ENCODE data around the gene ARHGAP24. TPM values are rescaled to one million over a fixed set of nuclear protein-coding genes. Genes with fewer than 3 reads are reported as not detected.

The ARHGAP24 gene
- polyA plus RNA-seq, 1 of the 3 experiments (the other 2 are of a cell fraction): 1.4 TPM

GRCh38 chr4:85807247-85807950, 332.4 kb downstream of the ARHGAP24 start:
- Histone ChIP-seq H3K27ac (ENCODE audit: low read depth in 2 of 2, low read length in 1 of 2) (peak overlapping the region in 1 of 2 experiments; percentile 62; a peak in 2 of 4 replicates), H3K9ac (no peak overlapping the region), H3K4me3 (ENCODE audit: low read depth in 2 of 2, low read length in 1 of 2) (no peak overlapping the region), H4K20me1 (ENCODE audit: insufficient read depth) (no peaks in the 10 kb centered on the region), H3K4me1 (ENCODE audit: control insufficient read depth in 1 of 2, insufficient read depth in 2 of 2, low read depth in 1 of 2, low read length in 1 of 2) (no peaks in the 10 kb centered on the region), H3K27me3 (ENCODE audit: insufficient read depth) (no peaks in the 10 kb centered on the region), H3F3A (replicated peaks; ENCODE audit: insufficient read depth) (no peaks in the 10 kb centered on the region), H3K79me2 (ENCODE audit: insufficient read depth) (no peaks in the 10 kb centered on the region; the same call in 1 of the 2 replicates), H3K9me3 (no peaks in the 10 kb centered on the region), H3K9me2 (no peaks in the 10 kb centered on the region), H3K4me2 (peak overlapping the region; percentile 2; the same call in 1 of the 2 replicates), H2AFZ (ENCODE audit: low read depth) (no peak overlapping the region), H3K36me3 (replicated peaks in 1 of 2; ENCODE audit: control insufficient read depth in 1 of 2, insufficient read depth in 2 of 2, low read length in 1 of 2) (no peaks in the 10 kb centered on the region)
- no peak for DNase-seq
- 74% methylated on average over 3 of the region's 3 CpGs for WGBS (ENCODE audit: low lambda C conversion rate)
- TF ChIP-seq PBX3 (IDR thresholded peaks at IDR 0.05) (0 out of 2 replicates have a peak, but pooled peaks have one; percentile 5), NRF1 (IDR thresholded peaks at IDR 0.05; ENCODE audit: low read depth, low read length) (no peak), POLR2AphosphoS5 (IDR thresholded peaks at IDR 0.05; ENCODE audit: low read depth, low read length) (no peak), TAF1 (IDR thresholded peaks at IDR 0.05; ENCODE audit: borderline replicate concordance, low read depth, low read length) (no peak)
- ChIA-PET POLR2A (no interaction called here), CTCF (interaction anchor here (1.0 to 3.4 kb wide), 4 partner anchors 11 to 723 kb away, joined by 3 to 28 read pairs (median 4); no protein-coding TSS in a partner anchor)

- H3K4me3 ChIP-seq (ENCODE audit: low read depth in 2 of 2, low read length in 1 of 2): no peak overlapping the region
- no peak for DNase-seq
- H3K27ac ChIP-seq (ENCODE audit: low read depth in 2 of 2, low read length in 1 of 2): peak overlapping the region in 1 of 2 experiments; percentile 62; a peak in 2 of 4 replicates
- H3K9me2 ChIP-seq: no peaks in the 10 kb centered on the region
- H3K79me2 ChIP-seq (ENCODE audit: insufficient read depth): no peaks in the 10 kb centered on the region; the same call in 1 of the 2 replicates
- WGBS (ENCODE audit: low lambda C conversion rate): 46% methylated on average over 2 of the region's 2 CpGs
- H3K4me2 ChIP-seq: peak overlapping the region; percentile 2; the same call in 1 of the 2 replicates
- H3K27me3 ChIP-seq (ENCODE audit: insufficient read depth): no peaks in the 10 kb centered on the region
- H2AFZ ChIP-seq (ENCODE audit: low read depth): no peak overlapping the region
- H3K4me1 ChIP-seq (ENCODE audit: control insufficient read depth in 1 of 2, insufficient read depth in 2 of 2, low read depth in 1 of 2, low read length in 1 of 2): peaks cover 0 to 3% of the 10 kb centered on the region in 2 experiments; a peak in 1 of 4 replicates
- H3K9ac ChIP-seq: no peak overlapping the region
- no peaks in the 10 kb centered on the region for H3F3A ChIP-seq (replicated peaks; ENCODE audit: insufficient read depth)
- ChIA-PET POLR2A (no interaction called here), CTCF (no interaction called here)
- no peaks in the 10 kb centered on the region for H3K9me3 ChIP-seq
- H4K20me1 ChIP-seq (ENCODE audit: insufficient read depth): no peaks in the 10 kb centered on the region
- no peaks in the 10 kb centered on the region for H3K36me3 ChIP-seq (replicated peaks in 1 of 2; ENCODE audit: control insufficient read depth in 1 of 2, insufficient read depth in 2 of 2, low read length in 1 of 2)
- TF ChIP-seq USF2 (IDR thresholded peaks at IDR 0.05; ENCODE audit: borderline replicate concordance, low read depth, low read length): no peak
- TF ChIP-seq JUND (IDR thresholded peaks at IDR 0.05): no peak
- no peak for TF ChIP-seq SIN3A (IDR thresholded peaks at IDR 0.05; ENCODE audit: borderline replicate concordance, low read depth, low read length)
Measured at GRCh38 chr4:85808104-85808503, 333.2 kb downstream of the ARHGAP24 start.

- no peak overlapping the region for H2AFZ ChIP-seq (ENCODE audit: low read depth)
- H3K4me2 ChIP-seq: no peak overlapping the region
- H3K27ac ChIP-seq (ENCODE audit: low read depth in 2 of 2, low read length in 1 of 2): no peak overlapping the region
- peaks cover 0 to 4% of the 10 kb centered on the region in 2 experiments; a peak in 1 of 4 replicates for H3K4me1 ChIP-seq (ENCODE audit: control insufficient read depth in 1 of 2, insufficient read depth in 2 of 2, low read depth in 1 of 2, low read length in 1 of 2)
- H3K27me3 ChIP-seq (ENCODE audit: insufficient read depth): no peaks in the 10 kb centered on the region
- ChIA-PET POLR2A (no interaction called here), CTCF (no interaction called here)
- no peak for DNase-seq
- H3K9me3 ChIP-seq: no peaks in the 10 kb centered on the region
- no peaks in the 10 kb centered on the region for H4K20me1 ChIP-seq (ENCODE audit: insufficient read depth)
- H3K79me2 ChIP-seq (ENCODE audit: insufficient read depth): no peaks in the 10 kb centered on the region
- no peak for TF ChIP-seq RAD21 (IDR thresholded peaks at IDR 0.05; ENCODE audit: low read length)
- TF ChIP-seq CTCF (IDR thresholded peaks at IDR 0.05): no peak
- TF ChIP-seq EZH2phosphoT487 (IDR thresholded peaks at IDR 0.05; ENCODE audit: borderline replicate concordance, low read depth): no peak
- H3K9me2 ChIP-seq: no peaks in the 10 kb centered on the region
- no peaks in the 10 kb centered on the region for H3K36me3 ChIP-seq (replicated peaks in 1 of 2; ENCODE audit: control insufficient read depth in 1 of 2, insufficient read depth in 2 of 2, low read length in 1 of 2)
- no peak overlapping the region for H3K9ac ChIP-seq
- H3K4me3 ChIP-seq (ENCODE audit: low read depth in 2 of 2, low read length in 1 of 2): no peak overlapping the region
- H3F3A ChIP-seq (replicated peaks; ENCODE audit: insufficient read depth): no peaks in the 10 kb centered on the region
Measured at GRCh38 chr4:85808864-85809263, 333.9 kb downstream of the ARHGAP24 start.

All from SK-N-SH (cell line).